Large intestine (tissue), 12 donors: ENCODE data around the gene SLC22A23. TPM values are rescaled to one million over a fixed set of nuclear protein-coding genes. Genes with fewer than 3 reads are reported as not detected.

Source experiments
- DNase-seq, 2 donors: peaks; one replicate each; pipeline versions ENCODE4 v3.0.0 to v3.0.0-alpha.2; 2013
- H3K27ac ChIP-seq: one replicate; pipeline ENCODE4 v1.5.1; 2013; ENCODE audit warnings: low read length
- H3K27me3 ChIP-seq: 2 replicates; pipeline ENCODE4 v1.6.1; 2013; ENCODE audit warnings: low read length; ENCODE audit not compliant: control insufficient read depth, insufficient read depth
- H3K36me3 ChIP-seq: 2 replicates; pipeline ENCODE4 v1.6.1; 2013; ENCODE audit warnings: low read length; ENCODE audit not compliant: control insufficient read depth, insufficient read depth
- H3K4me1 ChIP-seq: one replicate; pipeline ENCODE4 v1.6.1; 2013; ENCODE audit warnings: low read length; ENCODE audit not compliant: control insufficient read depth, insufficient read depth
- H3K4me3 ChIP-seq: one replicate; pipeline ENCODE4 v1.5.1; 2013; ENCODE audit warnings: low read length
- H3K9me3 ChIP-seq: one replicate; pipeline ENCODE4 v1.6.1; 2013; ENCODE audit warnings: mild to moderate bottlenecking, low read depth, low read length, moderate library complexity; ENCODE audit not compliant: control insufficient read depth
- WGBS: methylation state at CpG from one replicate; pipeline ENCODE4 v1.1.5; 2013; ENCODE audit warnings: low lambda C conversion rate; ENCODE audit not compliant: insufficient coverage; 5-methylcytosine and 5-hydroxymethylcytosine counted together
- long read RNA-seq, 11 donors: transcript quantifications; one replicate each; lab custom pipeline, GENCODE V29; 2026
- polyA plus RNA-seq: library from polyadenylated mRNA; unstranded; fragments of 120-200 nt; gene quantifications from one replicate; pipeline ENCODE4 v1.2.1, GENCODE V29; 2013

Gene SLC22A23, protein sequence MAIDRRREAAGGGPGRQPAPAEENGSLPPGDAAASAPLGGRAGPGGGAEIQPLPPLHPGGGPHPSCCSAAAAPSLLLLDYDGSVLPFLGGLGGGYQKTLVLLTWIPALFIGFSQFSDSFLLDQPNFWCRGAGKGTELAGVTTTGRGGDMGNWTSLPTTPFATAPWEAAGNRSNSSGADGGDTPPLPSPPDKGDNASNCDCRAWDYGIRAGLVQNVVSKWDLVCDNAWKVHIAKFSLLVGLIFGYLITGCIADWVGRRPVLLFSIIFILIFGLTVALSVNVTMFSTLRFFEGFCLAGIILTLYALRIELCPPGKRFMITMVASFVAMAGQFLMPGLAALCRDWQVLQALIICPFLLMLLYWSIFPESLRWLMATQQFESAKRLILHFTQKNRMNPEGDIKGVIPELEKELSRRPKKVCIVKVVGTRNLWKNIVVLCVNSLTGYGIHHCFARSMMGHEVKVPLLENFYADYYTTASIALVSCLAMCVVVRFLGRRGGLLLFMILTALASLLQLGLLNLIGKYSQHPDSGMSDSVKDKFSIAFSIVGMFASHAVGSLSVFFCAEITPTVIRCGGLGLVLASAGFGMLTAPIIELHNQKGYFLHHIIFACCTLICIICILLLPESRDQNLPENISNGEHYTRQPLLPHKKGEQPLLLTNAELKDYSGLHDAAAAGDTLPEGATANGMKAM
- 34.7 TPM for polyA plus RNA-seq
- long read RNA-seq, donor 1, full-length matches to known transcripts = 5 of 5 reads
- long read RNA-seq, donor 1, partial matches to known transcripts = 0 of 5 reads
- long read RNA-seq, donor 1, other reads (novel, unspliced or antisense) = 0 of 5 reads
- long read RNA-seq, donor 2, full-length matches to known transcripts = 7 of 7 reads
- long read RNA-seq, donor 2, partial matches to known transcripts = 0 of 7 reads
- long read RNA-seq, donor 2, other reads (novel, unspliced or antisense) = 0 of 7 reads
- long read RNA-seq, donor 3, full-length matches to known transcripts = 4 of 4 reads
- long read RNA-seq, donor 3, partial matches to known transcripts = 0 of 4 reads
- long read RNA-seq, donor 3, other reads (novel, unspliced or antisense) = 0 of 4 reads
- long read RNA-seq, donor 4 = 0 reads
- long read RNA-seq, donor 5, full-length matches to known transcripts = 6 of 6 reads
- long read RNA-seq, donor 5, partial matches to known transcripts = 0 of 6 reads
- long read RNA-seq, donor 5, other reads (novel, unspliced or antisense) = 0 of 6 reads
- long read RNA-seq, donor 6, full-length matches to known transcripts = 10 of 10 reads
- long read RNA-seq, donor 6, partial matches to known transcripts = 0 of 10 reads
- long read RNA-seq, donor 6, other reads (novel, unspliced or antisense) = 0 of 10 reads
- long read RNA-seq, donor 7, full-length matches to known transcripts = 1 of 1 reads
- long read RNA-seq, donor 7, partial matches to known transcripts = 0 of 1 reads
- long read RNA-seq, donor 7, other reads (novel, unspliced or antisense) = 0 of 1 reads
- long read RNA-seq, donor 8, full-length matches to known transcripts = 5 of 5 reads
- long read RNA-seq, donor 8, partial matches to known transcripts = 0 of 5 reads
- long read RNA-seq, donor 8, other reads (novel, unspliced or antisense) = 0 of 5 reads
- long read RNA-seq, donor 9, full-length matches to known transcripts = 2 of 2 reads
- long read RNA-seq, donor 9, partial matches to known transcripts = 0 of 2 reads
- long read RNA-seq, donor 9, other reads (novel, unspliced or antisense) = 0 of 2 reads
- long read RNA-seq, donor 10, full-length matches to known transcripts = 6 of 6 reads
- long read RNA-seq, donor 10, partial matches to known transcripts = 0 of 6 reads
- long read RNA-seq, donor 10, other reads (novel, unspliced or antisense) = 0 of 6 reads
- long read RNA-seq, donor 11, full-length matches to known transcripts = 1 of 1 reads
- long read RNA-seq, donor 11, partial matches to known transcripts = 0 of 1 reads
- long read RNA-seq, donor 11, other reads (novel, unspliced or antisense) = 0 of 1 reads

DNA sequence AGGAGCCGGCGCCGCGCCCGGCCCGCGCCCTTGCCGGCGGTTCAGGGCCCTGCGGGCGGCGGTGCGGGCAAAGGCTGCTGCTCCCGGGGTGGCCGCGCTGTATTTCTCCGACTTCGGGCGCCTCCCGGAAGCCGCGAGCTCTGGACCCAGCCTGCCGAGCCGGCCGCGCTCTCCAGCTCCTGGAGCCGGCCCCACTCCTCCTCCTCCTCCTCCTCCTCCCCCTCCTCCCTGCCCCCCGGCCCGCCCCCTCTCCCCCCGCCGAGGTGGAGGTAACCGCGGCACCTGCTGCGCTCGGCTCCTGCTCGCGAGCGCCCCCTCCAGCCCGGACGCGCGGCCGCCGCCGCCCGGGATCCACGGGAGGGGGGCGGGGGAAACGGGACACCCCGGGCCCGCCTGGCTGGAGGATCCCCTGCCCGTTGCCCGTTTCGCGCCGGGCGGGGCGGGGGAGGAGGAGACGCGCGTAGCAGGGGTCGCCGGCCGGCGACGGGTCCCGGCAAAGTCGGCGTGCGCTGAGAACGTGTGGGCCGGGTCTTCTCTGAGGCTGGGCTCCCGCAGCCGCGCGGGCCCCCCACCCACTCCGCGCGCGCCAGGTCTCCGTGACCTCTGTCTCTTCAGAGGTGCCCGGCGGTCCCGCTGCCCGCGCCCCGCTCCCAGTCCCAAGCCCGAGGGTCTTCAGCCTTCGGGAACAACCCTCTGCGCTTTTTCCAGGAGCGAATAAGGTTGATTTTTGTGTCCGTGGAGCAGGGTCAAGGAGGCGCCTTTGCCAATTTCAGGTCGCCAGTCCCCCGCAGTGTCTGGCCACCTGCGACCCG is at the start of gene SLC22A23:
TSS of gene SLC22A23 (minus strand) at position 153 of the 812 bp plus-strand sequence. CDS start 491 bp downstream, outside the sequence.
- H3K4me1 ChIP-seq = peaks cover 7% of the 10 kb centered on the region
- no peaks in the 10 kb centered on the region for H3K36me3 ChIP-seq
- DNase-seq = peak; percentile 67 to 87
- no CpG with 5 or more reads among the region's 97 CpGs for WGBS
- peaks cover 19% of the 10 kb centered on the region for H3K27me3 ChIP-seq
- H3K27ac ChIP-seq = peak within 1 kb of the TSS; percentile 19
- H3K9me3 ChIP-seq = no peaks in the 10 kb centered on the region
- peak within 1 kb of the TSS; percentile 78 for H3K4me3 ChIP-seq

DNA sequence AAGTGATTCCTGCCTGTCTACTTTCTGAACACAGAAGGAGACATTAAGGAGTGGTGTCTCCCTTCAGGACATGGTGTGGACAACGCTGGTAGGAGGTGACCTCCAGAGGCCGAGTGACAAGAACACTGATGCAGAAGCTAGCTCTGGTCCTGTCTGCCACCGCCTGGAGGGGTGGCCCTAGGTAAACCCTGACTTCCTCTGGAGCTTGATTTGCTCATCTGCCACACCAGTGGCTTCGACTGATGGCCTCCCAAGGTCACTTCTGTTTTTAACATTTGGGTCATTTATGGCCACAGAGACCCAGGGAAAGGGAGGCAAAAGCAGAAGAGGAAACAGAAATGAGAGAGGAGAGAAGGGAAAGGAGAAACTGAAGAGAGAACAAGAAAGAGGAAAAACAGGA is 49.4 kb upstream of the SLC22A23 start:
- no peaks in the 10 kb centered on the region for H3K27me3 ChIP-seq
- no peak overlapping the region for H3K27ac ChIP-seq
- no peaks in the 10 kb centered on the region for H3K9me3 ChIP-seq
- 100% methylated on average over 1 of the region's 4 CpGs for WGBS
- H3K4me1 ChIP-seq = no peaks in the 10 kb centered on the region
- H3K36me3 ChIP-seq = no peaks in the 10 kb centered on the region
- DNase-seq = no peak
- H3K4me3 ChIP-seq = no peak overlapping the region

DNA sequence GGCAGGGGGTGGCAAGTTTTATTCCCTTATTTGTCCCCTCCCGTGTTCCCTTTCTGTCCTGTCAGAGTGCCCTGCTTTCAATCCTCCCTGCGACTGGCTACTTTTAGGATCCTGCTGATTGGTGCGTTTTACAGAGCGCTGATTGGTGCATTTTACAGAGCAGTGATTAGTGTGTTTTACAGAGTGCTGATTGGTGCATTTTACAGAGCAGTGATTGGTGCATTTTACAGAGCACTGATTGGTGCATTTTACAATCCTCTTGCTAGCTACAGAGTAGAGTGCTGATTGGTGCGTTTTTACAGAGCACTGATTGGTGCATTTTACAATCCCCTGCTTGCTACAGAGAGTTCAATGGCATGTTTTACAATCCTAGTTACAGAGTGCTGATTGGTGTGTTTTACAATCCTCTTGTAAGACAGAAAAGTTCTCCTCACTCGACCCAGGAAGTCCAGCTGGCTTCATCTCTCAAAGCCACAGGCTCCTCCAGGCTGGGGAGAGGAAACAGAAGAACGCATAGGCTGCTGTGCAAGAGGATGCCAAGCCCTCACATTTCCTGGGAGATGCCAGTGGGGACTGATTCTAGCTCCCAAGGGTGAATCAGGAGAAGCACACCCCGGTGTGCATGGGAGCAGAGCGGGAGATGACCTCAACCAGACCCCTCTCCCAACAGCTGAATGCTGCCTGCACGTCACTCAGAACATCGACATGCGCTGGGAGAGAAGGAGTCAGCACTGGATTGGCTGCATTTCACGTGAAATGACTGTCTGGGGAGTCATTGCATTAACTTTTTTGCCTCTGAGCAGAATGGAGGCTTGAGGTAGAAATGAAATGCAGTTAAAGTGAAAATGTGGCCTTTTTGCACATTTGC is 48.3 kb upstream of the SLC22A23 start:
- WGBS = 100% methylated on average over 1 of the region's 13 CpGs
- no peak for DNase-seq
- H3K9me3 ChIP-seq = no peaks in the 10 kb centered on the region
- H3K36me3 ChIP-seq = no peaks in the 10 kb centered on the region
- H3K4me1 ChIP-seq = no peaks in the 10 kb centered on the region
- H3K27me3 ChIP-seq = no peaks in the 10 kb centered on the region
- H3K27ac ChIP-seq = no peak overlapping the region
- no peak overlapping the region for H3K4me3 ChIP-seq

DNA sequence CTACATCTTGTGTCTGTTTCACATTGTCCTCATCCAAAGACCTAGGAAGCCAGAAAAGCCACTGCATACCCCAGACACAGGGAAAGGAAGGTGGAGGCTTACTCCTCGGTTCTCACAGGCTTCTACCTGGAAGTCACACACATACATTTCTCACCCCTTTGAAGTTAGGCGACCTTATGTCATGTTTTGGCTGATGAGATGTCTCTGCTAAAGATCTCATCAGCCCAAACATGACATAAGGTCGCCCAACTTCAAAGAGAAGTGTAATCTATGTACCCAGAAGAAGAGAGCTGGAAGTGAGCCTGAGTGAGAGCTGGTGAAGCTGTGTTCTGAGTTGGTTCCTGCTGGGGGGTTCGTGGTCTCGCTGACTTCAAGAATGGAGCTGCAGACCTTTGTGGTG is 47.5 kb upstream of the SLC22A23 start:
- H3K4me1 ChIP-seq = no peaks in the 10 kb centered on the region
- no peaks in the 10 kb centered on the region for H3K9me3 ChIP-seq
- H3K4me3 ChIP-seq = no peak overlapping the region
- no peaks in the 10 kb centered on the region for H3K27me3 ChIP-seq
- H3K36me3 ChIP-seq = no peaks in the 10 kb centered on the region
- WGBS = no CpG with 5 or more reads among the region's 5 CpGs
- DNase-seq = no peak
- H3K27ac ChIP-seq = no peak overlapping the region

DNA sequence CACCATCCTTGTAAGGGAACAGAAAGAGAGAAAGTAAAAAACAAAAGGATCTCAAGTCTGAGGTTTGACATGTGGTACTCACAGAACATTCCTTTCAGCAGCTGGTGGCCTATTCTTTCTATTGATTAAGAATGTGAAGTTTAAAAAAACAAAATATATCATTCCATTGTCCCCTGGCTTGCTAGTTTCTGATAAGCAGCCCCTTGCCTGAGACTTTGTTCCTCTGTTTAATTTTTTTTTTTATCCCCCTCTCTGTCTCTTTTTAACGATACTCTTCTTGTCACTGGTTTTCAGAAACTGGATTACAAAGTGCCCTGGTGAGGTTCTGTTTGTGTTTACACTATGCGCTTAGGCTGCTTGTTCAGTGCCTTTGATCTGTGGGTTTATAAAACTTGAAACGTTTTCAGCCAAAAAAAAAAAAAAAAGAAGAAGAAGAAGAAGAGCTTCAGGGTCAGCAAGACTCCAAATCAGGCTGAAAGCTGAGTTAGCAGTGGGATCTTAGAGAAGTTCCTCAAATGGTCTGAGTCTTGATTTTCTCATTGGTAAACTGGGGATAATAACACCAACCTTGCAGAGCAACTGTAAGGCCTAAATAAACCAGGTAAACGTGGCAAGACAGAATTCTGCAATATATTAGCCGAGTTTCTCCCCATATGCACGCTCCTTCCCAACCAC is 45.1 kb upstream of the SLC22A23 start:
- 20% methylated on average over 1 of the region's 6 CpGs for WGBS
- DNase-seq = no peak
- H3K4me3 ChIP-seq = no peak overlapping the region

DNA sequence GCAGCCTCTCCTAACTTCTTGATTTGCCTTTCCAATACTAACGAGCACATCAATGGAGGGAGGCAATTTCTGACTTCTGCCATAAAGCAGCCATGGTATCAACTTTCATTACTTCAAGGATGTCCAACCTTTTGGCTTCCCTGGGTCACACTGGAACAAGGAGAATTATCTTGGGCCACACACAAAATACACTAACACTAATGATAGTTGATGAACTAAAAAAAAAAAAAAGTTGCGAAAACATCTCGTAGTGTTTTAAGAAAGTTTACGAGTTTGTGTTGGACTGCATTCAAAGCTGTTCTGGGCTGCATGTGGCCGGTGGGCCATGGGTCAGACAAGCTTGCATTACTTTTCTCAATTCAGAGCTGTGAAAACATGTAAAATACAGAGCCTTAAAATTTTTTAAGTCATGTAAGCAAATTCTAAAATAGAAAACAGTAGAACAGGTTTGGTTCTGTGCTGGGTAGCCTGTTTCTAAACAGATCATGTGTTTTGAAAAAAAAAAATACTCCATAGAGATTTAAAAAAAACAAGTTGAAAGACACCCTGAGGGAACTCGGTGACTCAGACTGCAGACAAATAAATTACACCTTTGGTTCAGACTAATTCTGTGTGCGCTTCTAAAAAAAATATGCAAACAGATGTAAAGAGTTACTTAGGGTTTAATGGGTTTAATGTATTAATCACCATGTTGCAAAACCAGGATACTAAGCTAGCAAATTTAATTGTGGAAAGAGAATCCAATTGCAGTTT is 43.6 kb upstream of the SLC22A23 start:
- 88% methylated on average over 4 of the region's 7 CpGs for WGBS
- no peak for DNase-seq
- Histone ChIP-seq H3K4me3 (no peak overlapping the region), H3K36me3 (no peaks in the 10 kb centered on the region), H3K27me3 (no peaks in the 10 kb centered on the region), H3K9me3 (no peaks in the 10 kb centered on the region), H3K4me1 (no peaks in the 10 kb centered on the region), H3K27ac (no peak overlapping the region)

More for the DNA sequence above, 45.1 kb upstream of the SLC22A23 start:
- H3K4me1 ChIP-seq = no peaks in the 10 kb centered on the region
- H3K9me3 ChIP-seq = no peaks in the 10 kb centered on the region
- no peak overlapping the region for H3K27ac ChIP-seq
- H3K27me3 ChIP-seq = no peaks in the 10 kb centered on the region
- H3K36me3 ChIP-seq = no peaks in the 10 kb centered on the region

DNA sequence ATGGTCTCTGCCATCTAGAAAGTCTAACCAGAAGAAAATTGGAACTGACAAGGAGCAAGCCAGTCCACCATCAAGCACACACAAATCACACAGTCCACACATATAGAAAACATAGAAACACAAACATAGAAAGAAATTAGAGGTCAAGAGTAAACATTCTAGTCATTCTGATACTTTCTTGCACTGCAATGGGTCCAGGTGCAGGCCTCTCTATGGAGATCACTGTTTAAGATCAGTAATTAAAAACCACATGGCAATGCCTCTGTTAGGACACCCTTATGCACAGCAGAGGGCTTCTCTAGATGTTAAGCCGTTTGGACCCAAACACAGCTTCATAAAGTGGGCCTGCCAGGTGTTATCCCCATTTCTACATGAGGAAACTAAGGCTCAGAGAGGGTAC is 42.8 kb upstream of the SLC22A23 start:
- Histone ChIP-seq H3K4me1 (no peaks in the 10 kb centered on the region), H3K27ac (no peak overlapping the region), H3K4me3 (no peak overlapping the region), H3K9me3 (no peaks in the 10 kb centered on the region), H3K36me3 (no peaks in the 10 kb centered on the region), H3K27me3 (no peaks in the 10 kb centered on the region)
- no peak for DNase-seq
- no CpG with 5 or more reads among the region's 1 CpG for WGBS
